IMR-90 (cell line): Measurements from ENCODE around the gene INPP5J. TPM values are rescaled to one million over a fixed set of nuclear protein-coding genes. Genes with fewer than 3 reads are reported as not detected.

ENCODE experiments used
- ATAC-seq: fragments of 200-7000 bp; cut with Tn5 transposase; 2 replicates; pipeline ENCODE4 v1.9.1; 2020; ENCODE audit warnings: low read depth, mild to moderate bottlenecking, moderate library complexity
- BruUV-seq: library from RNA; stranded (reverse); fragments of 400-500 nt; replicated peaks from 2 replicates; lab custom pipeline; 2021; lab: Mats Ljungman, UMichigan
- CTCF ChIA-PET: fragments of 300-600 bp; formaldehyde crosslinking; extraction: SDS; loops from one replicate; lab custom pipeline; 2021; ENCODE audit warnings: antibody characterized with exemption; lab: Yijun Ruan, JAX
- POLR2A ChIA-PET: fragments of 300-600 bp; sonication (Branson Sonifier 250); formaldehyde crosslinking; loops from one replicate; lab custom pipeline; 2022; ENCODE audit warnings: antibody characterized with exemption; ENCODE audit not compliant: unreplicated experiment; lab: Charles Lee
- DNase-seq: peaks from one replicate; pipeline ENCODE4 v3.0.0; 2013
- H2AFZ ChIP-seq: replicated peaks from 2 replicates; pipeline ENCODE3; 2013; ENCODE audit warnings: low read length, mild to moderate bottlenecking; ENCODE audit not compliant: poor library complexity
- H2AK5ac ChIP-seq: 2 replicates; pipeline ENCODE4 v1.6.1; 2013; ENCODE audit warnings: low read depth, low read length, inconsistent platforms
- H2AK9ac ChIP-seq: replicated peaks from 2 replicates; pipeline ENCODE3; 2013; ENCODE audit warnings: mild to moderate bottlenecking, low read depth, low read length, moderate library complexity; ENCODE audit not compliant: poor library complexity
- H2BK120ac ChIP-seq: 2 replicates; pipeline ENCODE4 v1.6.1; 2013; ENCODE audit warnings: low read depth, low read length, inconsistent platforms
- H2BK15ac ChIP-seq: 3 replicates; pipeline ENCODE4 v1.6.1; 2013; ENCODE audit warnings: low read depth, low read length, inconsistent platforms
- H2BK20ac ChIP-seq: 2 replicates; pipeline ENCODE4 v1.6.1; 2013; ENCODE audit warnings: low read depth, mild to moderate bottlenecking, inconsistent platforms, low read length, moderate library complexity
- H2BK5ac ChIP-seq: 2 replicates; pipeline ENCODE4 v1.6.1; 2013; ENCODE audit warnings: mild to moderate bottlenecking, low read depth, low read length, inconsistent platforms; ENCODE audit not compliant: poor library complexity, severe bottlenecking
- H3K14ac ChIP-seq: replicated peaks from 2 replicates; pipeline ENCODE4 v1.6.1; 2013; ENCODE audit warnings: low read depth, low read length, inconsistent platforms
- H3K18ac ChIP-seq: 2 replicates; pipeline ENCODE4 v1.6.1; 2013; ENCODE audit warnings: low read depth, low read length, control low read depth
- H3K23ac ChIP-seq: 2 replicates; pipeline ENCODE4 v1.6.1; 2013; ENCODE audit warnings: low read depth, low read length, inconsistent platforms
- H3K27ac ChIP-seq: 2 replicates; pipeline ENCODE4 v1.5.1; 2013; ENCODE audit warnings: mild to moderate bottlenecking, control low read depth, low read length; ENCODE audit not compliant: insufficient read depth
- H3K27me3 ChIP-seq: 2 replicates; pipeline ENCODE4 v1.6.1; 2013; ENCODE audit warnings: low read length; ENCODE audit not compliant: control insufficient read depth, insufficient read depth
- H3K36me3 ChIP-seq: 2 replicates; pipeline ENCODE4 v1.6.1; 2013; ENCODE audit warnings: low read length, mixed read lengths; ENCODE audit not compliant: control insufficient read depth, insufficient read depth
- H3K4ac ChIP-seq: 2 replicates; pipeline ENCODE4 v1.6.1; 2013; ENCODE audit warnings: low read depth, low read length, inconsistent platforms
- H3K4me1 ChIP-seq: 2 replicates; pipeline ENCODE4 v1.6.1; 2013; ENCODE audit warnings: low read length, mixed read lengths; ENCODE audit not compliant: control insufficient read depth, insufficient read depth
- H3K4me2 ChIP-seq: 2 replicates; pipeline ENCODE4 v1.6.1; 2013; ENCODE audit warnings: low read depth, mild to moderate bottlenecking, control low read depth, low read length, moderate library complexity
- H3K4me3 ChIP-seq: 2 replicates; pipeline ENCODE4 v1.5.1; 2013; ENCODE audit warnings: low read depth, mild to moderate bottlenecking, control low read depth, low read length, moderate library complexity; ENCODE audit not compliant: insufficient read depth
- H3K56ac ChIP-seq: 2 replicates; pipeline ENCODE4 v1.6.1; 2013; ENCODE audit warnings: low read length, inconsistent platforms; ENCODE audit not compliant: insufficient read depth; ENCODE audit errors: extremely low read depth
- H3K79me1 ChIP-seq, 2 experiments: 2 replicates each; pipeline ENCODE4 v1.6.1; 2013; ENCODE audit warnings: low read length in 2 of 2, inconsistent platforms in 1 of 2, low read depth in 1 of 2
- H3K9ac ChIP-seq: 2 replicates; pipeline ENCODE4 v1.6.1; 2013; ENCODE audit warnings: low read depth, low read length, control low read depth
- H3K9me1 ChIP-seq: 2 replicates; pipeline ENCODE4 v1.6.1; 2013; ENCODE audit warnings: low read length, inconsistent platforms; ENCODE audit not compliant: insufficient read depth
- H3K9me3 ChIP-seq: 2 replicates; pipeline ENCODE4 v1.6.1; 2013; ENCODE audit warnings: low read length; ENCODE audit not compliant: control insufficient read depth, insufficient read depth
- H4K20me1 ChIP-seq: 2 replicates; pipeline ENCODE4 v1.6.1; 2013; ENCODE audit warnings: low read length, inconsistent platforms; ENCODE audit not compliant: insufficient read depth
- H4K5ac ChIP-seq: 2 replicates; pipeline ENCODE4 v1.6.1; 2013; ENCODE audit warnings: mild to moderate bottlenecking, low read depth, low read length, control low read depth
- H4K8ac ChIP-seq, 2 experiments: 2 replicates each; pipeline ENCODE4 v1.6.1; 2013; ENCODE audit warnings: low read depth in 2 of 2, low read length in 2 of 2, control low read depth in 1 of 2, inconsistent platforms in 1 of 2
- H4K91ac ChIP-seq: 2 replicates; pipeline ENCODE4 v1.6.1; 2013; ENCODE audit warnings: low read depth, low read length, inconsistent platforms; ENCODE audit not compliant: insufficient read depth
- CEBPB ChIP-seq: IDR thresholded peaks from 2 replicates; pipeline ENCODE4 v1.6.1; 2012; ENCODE audit warnings: low read depth, low read length, improper control_type of control experiment
- CHD1 ChIP-seq: IDR thresholded peaks from 2 replicates; pipeline ENCODE4 v1.6.1; 2012; ENCODE audit warnings: low read depth, low read length, improper control_type of control experiment
- CTCF ChIP-seq: conservative IDR thresholded peaks from 2 replicates; pipeline ENCODE4 v1.5.1; 2012; ENCODE audit warnings: mild to moderate bottlenecking, low read depth, low read length, improper control_type of control experiment
- ELK1 ChIP-seq: fragments of 150-350 bp; IDR thresholded peaks from 2 replicates; pipeline ENCODE4 v1.6.1; 2016; ENCODE audit warnings: low read depth, mild to moderate bottlenecking, low read length, moderate library complexity, borderline replicate concordance
- MAFK ChIP-seq: IDR thresholded peaks from 2 replicates; pipeline ENCODE4 v1.6.1; 2012; ENCODE audit warnings: low read depth, low read length, improper control_type of control experiment
- NFE2L2 ChIP-seq: fragments of 150-350 bp; IDR thresholded peaks from 2 replicates; pipeline ENCODE4 v1.6.1; 2016; ENCODE audit warnings: low read depth, mild to moderate bottlenecking, low read length
- POLR2A ChIP-seq: IDR thresholded peaks from 2 replicates; pipeline ENCODE4 v1.6.1; 2012; ENCODE audit warnings: mild to moderate bottlenecking, low read depth, low read length
- RAD21 ChIP-seq: IDR thresholded peaks from 2 replicates; pipeline ENCODE4 v1.6.1; 2012; ENCODE audit warnings: low read length, improper control_type of control experiment
- RFX5 ChIP-seq: IDR thresholded peaks from 2 replicates; pipeline ENCODE4 v1.8.0; 2012; ENCODE audit warnings: low read depth, mild to moderate bottlenecking, low read length, moderate library complexity
- WGBS, 2 experiments: methylation state at CpG; one replicate each; pipeline versions ENCODE4 v1.1.5 to v1.1.7; 2013; ENCODE audit warnings: missing lambda C conversion rate in 2 of 2; ENCODE audit not compliant: insufficient read length in 1 of 2; ENCODE audit errors: extremely low coverage in 2 of 2; 5-methylcytosine and 5-hydroxymethylcytosine counted together
- dilution Hi-C: fragments of 300-500 bp; cut with HindIII; formaldehyde crosslinking; loops from one replicate; pipeline ENCODE4 v1.14.3; 2018; ENCODE audit warnings: low sequenced_read_pairs; ENCODE audit not compliant: unreplicated experiment
- in situ Hi-C: fragments of 300-500 bp; cut with MboI; formaldehyde crosslinking; loops from 3 replicates; pipeline ENCODE4 v1.14.3; 2019; ENCODE audit warnings: low sequenced_read_pairs, inconsistent platforms, mixed read lengths
- intact Hi-C: fragments of 100-400 bp; cut with micrococcal nuclease; formaldehyde crosslinking; loops from 2 replicates; pipeline ENCODE4 v1.10.0; 2022
- polyA plus RNA-seq, 3 experiments: library from polyadenylated mRNA; depleted of rRNA; stranded (reverse); fragments of >200 nt; gene quantifications; 2 replicates each; pipeline ENCODE4 v1.2.3, GENCODE V29; 2012; ENCODE audit warnings: low replicate concordance in 1 of 3
- total RNA-seq: library from RNA; depleted of rRNA; stranded (reverse); fragments of >200 nt; gene quantifications from 2 replicates; pipeline ENCODE4 v1.2.3, GENCODE V29; 2012

Gene INPP5J
- total and polyA plus RNA-seq, 2 of the 4 experiments (the other 2 are of a cell fraction): 0.36 to 2.2 TPM

- H3K18ac ChIP-seq: no peak overlapping the region
- peak overlapping the region; percentile 55 for H2AK9ac ChIP-seq
- no peak overlapping the region for H3K4me3 ChIP-seq
- H3K4me1 ChIP-seq: peaks cover 5% of the 10 kb centered on the region
- H3K9ac ChIP-seq: no peak overlapping the region
- no peak overlapping the region for H2BK5ac ChIP-seq
- 68% methylated on average over 7 of the region's 14 CpGs; no CpG with 5 or more reads in 1 of the 2 experiments for WGBS, 2 experiments
- no peak overlapping the region for H3K23ac ChIP-seq
- H3K27me3 ChIP-seq: no peaks in the 10 kb centered on the region; the same call in 1 of the 2 replicates
- H3K9me3 ChIP-seq: no peaks in the 10 kb centered on the region
- DNase-seq: no peak
- H2BK120ac ChIP-seq: no peak overlapping the region
- H2AFZ ChIP-seq: no peak overlapping the region
- no peak overlapping the region for H2AK5ac ChIP-seq
- ChIA-PET CTCF (interaction anchor here (0.6 kb wide), 1 partner anchor 30 kb away, joined by 3 read pairs; no protein-coding TSS in a partner anchor), POLR2A (no interaction called here)
- TF ChIP-seq POLR2A (no peak), CHD1 (no peak), RFX5 (no peak), CEBPB (no peak), MAFK (no peak), RAD21 (no peak), ELK1 (no peak), NFE2L2 (no peak), CTCF (no peak)
- no TSS peak for BruUV-seq
- no peak overlapping the region for H4K5ac ChIP-seq
- no peak overlapping the region for H3K14ac ChIP-seq
- no peak overlapping the region for H4K91ac ChIP-seq
- intact Hi-C loops (no loop called here), in situ Hi-C loops (no loop called here), dilution Hi-C loops (no loop called here)
- ATAC-seq: no peak
- H4K8ac ChIP-seq: no peak overlapping the region
- H4K20me1 ChIP-seq: no peaks in the 10 kb centered on the region
- H3K56ac ChIP-seq: no peak overlapping the region
- H3K9me1 ChIP-seq: no peaks in the 10 kb centered on the region; the same call in 1 of the 2 replicates
- no peak overlapping the region for H3K27ac ChIP-seq
- H2BK20ac ChIP-seq: no peak overlapping the region
- H2BK15ac ChIP-seq: no peak overlapping the region
- H3K36me3 ChIP-seq: no peaks in the 10 kb centered on the region
- no peak overlapping the region for H3K4ac ChIP-seq
- H3K4me2 ChIP-seq: no peak overlapping the region
- H3K79me1 ChIP-seq: peaks cover 0 to 4% of the 10 kb centered on the region in 2 experiments; a peak in 1 of 4 replicates
Measured at GRCh38 chr22:31124811-31125465, 2.2 kb downstream of the INPP5J start.
